HK-2 (cell line): Measurements from ENCODE around the gene PSMD1.

Experiments used
- DNase-seq: peaks from one replicate; pipeline ENCODE4 v3.0.0-alpha.2; 2018; ENCODE audit not compliant: unreplicated experiment

Gene PSMD1

DNA sequence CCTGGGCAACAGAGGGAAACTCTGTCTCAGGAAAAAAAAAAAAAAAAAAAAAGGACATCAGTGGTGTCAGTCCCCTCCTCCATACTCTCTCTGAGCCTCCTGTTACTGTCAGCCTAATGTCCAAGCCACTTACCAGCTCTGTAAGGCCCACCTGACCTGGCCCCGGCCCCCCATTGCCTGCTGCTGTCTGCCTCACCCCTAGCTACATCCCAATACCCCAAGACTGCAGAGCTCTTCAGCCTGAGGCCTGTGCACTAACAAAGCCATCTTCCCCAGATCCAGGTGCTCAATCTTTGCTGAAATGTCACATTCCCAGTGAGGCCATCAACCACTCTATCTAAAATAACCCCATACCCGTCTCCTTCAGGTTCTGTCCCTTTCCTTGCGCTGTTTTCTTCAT is 147.5 kb downstream of the PSMD1 start:
- DNase-seq, result no peak

DNA sequence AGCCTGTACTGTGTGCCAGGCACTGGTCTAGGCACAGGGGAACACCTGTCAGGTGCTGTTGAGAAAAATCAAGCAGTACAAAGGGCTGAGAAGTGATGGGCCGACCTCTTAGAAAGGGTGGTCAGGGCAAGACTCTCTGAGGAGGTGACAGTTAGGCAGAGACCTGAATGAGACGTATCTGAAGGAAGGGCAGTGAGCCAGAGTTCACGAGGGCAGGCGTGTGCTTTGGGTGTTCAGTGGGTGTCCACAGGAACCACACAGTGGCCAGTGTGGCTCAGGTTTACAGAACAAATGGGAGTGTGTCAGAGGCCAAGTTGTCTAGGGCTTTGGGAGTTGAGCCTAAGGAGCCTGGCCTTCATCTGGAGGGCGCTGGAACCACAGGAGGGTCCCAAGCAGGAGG is 147.9 kb downstream of the PSMD1 start:
- DNase-seq, result no peak

DNA sequence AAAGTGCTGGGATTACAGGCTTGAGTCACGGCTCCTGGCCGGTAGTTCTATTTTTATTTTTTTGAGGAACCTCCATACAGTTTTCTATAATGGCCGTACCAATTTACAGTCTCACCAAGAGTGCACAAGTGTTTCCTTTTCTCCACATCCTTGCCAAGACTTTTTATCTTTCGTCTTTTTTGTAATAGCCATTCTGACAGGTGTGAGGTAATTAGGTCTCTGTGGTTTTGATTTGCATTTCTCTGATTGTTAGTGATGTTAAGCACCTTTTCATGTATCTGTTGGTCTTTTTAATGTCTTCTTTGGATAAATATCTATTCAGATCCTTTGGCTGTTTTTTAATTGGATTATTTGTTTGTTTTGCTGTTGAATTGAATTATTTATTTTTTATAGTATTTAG is 151.1 kb downstream of the PSMD1 start:
- DNase-seq, result no peak

DNA sequence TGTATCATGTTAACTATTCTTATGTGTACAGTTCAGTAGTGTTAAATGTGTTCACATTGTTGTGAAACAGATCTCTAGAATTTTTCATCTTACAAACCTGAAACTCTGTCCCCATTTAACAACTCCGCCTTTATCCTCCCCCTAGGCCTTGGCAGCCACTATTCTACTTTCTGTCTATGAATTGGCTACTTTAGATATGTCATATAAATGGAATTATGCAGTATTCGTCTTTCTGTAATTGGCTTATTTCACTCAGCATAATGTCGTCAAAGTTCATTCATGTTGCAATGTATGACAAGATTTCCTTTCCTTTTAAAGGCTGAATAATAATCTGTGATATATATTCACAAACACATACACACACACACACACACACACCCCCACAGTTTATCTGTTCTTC is 154.1 kb downstream of the PSMD1 start:
- DNase-seq, result no peak

DNA sequence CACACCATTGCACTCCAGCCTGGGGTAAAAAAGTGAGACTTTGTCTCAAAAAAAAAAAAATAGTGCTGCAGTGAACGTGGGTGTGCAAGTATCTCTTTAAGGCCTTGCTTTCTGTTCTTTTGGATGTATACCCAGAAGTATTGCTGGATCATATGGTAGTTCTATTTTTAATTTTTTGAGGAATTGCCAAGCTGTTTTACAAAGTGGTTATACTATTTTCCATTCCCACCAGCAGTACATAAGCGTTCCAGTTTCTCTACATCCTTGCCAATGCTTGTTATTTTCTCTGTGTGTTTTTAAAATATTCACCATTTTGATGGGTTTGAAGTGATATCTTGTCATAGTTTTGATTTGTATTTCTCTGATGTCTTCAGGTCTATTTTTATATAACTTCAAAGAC is 154.8 kb downstream of the PSMD1 start:
- no peak for DNase-seq

DNA sequence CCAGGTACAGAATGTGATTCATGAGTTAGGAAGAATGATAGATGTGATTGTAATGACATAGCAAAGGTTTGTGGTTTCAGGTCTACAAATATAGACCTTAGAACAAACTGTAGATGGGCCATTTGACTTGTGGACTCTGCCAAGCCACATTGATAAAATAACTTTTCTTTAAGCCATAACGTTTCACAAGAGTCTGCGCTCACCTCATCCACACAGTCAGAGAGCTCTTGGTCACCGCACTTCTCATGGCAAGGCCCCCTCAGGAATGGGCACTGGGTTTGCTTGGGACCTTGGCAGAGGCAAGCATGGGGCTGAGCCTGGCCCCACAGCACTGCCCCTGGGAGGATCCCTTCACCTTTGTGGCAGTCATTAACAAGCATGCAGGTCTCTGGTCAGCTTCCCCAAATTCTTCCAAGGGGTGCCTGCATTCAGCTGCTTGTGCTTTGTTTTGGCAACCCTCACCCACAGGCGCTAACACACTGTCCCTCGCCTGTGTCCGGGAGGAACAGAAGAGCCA is 155.7 kb downstream of the PSMD1 start:
- DNase-seq, result no peak

DNA sequence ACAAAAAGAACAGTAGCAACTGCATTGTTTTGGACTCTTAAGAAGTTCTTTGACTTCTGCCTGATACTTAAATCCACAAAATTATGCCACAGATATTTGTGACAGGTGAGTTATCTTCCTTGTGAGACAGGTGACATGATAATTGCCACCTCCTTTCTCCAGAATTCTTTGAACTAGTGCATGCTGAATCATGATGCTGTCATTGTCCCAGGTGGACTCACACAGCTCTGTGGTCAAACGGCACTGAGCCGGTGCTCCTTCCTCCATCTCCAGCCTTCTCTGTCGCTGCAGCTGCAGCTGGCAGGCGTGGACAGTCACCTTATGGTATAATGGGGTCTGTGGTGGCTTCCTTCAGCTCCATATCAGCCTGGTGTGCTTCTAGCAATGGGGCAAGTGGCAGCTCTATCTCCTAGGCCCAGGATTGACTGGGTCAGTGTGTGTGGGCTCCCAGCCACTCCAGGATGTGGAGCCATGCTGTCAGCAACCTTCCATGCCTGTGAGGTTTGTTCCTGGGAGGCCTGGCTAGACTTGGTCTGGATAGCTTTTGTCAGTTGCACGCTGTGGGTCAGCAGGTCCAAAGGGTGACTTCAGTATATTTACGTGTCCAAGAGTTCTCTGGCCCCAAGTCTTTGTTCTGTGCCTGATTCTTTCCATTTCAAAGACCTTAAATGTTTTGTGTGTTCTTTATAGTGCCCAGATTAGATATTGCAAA is 157.4 kb downstream of the PSMD1 start:
- no peak for DNase-seq

DNA sequence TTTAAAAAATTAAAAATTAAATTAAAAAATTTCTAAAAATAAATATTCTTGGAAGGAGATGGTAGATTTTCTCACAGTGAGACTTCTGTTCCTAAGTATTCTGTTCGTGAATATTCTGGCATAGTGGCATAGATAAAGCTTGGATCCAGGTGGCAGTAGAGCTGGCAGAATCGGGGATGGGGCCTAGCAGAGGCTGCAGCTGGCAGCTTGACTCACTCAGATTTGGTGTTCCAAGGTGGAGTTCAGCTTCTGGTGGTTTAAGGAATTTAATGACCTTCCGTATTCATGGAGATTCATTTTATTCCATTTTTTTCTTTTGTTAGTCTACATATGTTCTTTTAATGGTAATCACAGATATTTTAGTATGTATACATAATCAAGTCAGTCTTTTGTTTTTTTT is 161.7 kb downstream of the PSMD1 start:
- DNase-seq, result no peak

DNA sequence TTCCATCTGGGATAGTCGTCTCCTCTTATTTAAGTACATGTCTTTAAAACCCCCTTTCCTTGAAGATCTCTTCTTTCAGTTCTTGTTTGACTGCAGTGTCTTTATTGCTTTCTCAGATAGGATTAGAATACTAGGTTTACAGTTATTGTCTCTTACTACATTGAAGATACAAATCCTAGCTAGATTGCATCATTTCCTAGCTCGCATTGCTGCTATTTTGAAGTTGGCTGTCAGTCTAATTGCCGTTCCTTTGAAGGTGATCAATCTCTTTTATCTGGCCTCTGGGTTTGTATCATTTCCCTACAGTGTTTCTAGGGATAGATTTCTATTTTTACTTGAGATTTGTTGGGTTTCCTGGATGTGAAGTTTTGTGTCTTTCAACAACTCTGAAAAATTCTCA is 162.6 kb downstream of the PSMD1 start:
- no peak for DNase-seq

DNA sequence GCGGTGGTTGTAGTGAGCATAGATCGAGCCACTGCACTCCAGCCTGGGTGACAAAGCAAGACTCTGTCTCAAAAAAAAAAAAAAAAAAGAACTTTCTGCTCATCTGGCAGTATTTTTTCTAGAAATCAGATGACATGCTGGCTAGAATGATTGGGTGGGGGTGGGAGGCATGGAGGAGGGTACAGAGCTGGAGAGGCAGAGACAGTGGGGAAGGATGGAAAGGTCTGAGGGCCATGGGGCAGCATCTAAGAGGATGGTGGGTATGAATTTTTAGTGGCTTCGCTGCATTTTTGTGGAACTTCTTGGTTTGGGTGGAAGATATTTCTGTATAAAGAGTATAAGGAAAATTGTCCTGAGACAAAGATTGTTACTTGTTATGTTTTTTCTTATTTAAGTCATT is 165.1 kb downstream of the PSMD1 start:
- no peak for DNase-seq
